B cell (primary cell): ENCODE measurements around the gene UBR3. TPM values are rescaled to one million over a fixed set of nuclear protein-coding genes. Genes with fewer than 3 reads are reported as not detected.

Experiments used
- ATAC-seq: fragments of 200-7000 bp; cut with Tn5 transposase; one replicate; pipeline ENCODE4 v1.10.0; 2021; ENCODE audit warnings: low read depth, mild to moderate bottlenecking, moderate number of reproducible peaks, moderate library complexity
- CTCF ChIA-PET: fragments of 350-600 bp; sonication (Branson Sonifier 250); formaldehyde crosslinking; loops from one replicate; lab custom pipeline; 2021; ENCODE audit warnings: antibody characterized with exemption, inconsistent platforms; lab: Charles Lee
- POLR2A ChIA-PET: fragments of 350-600 bp; sonication (Branson Sonifier 250); formaldehyde crosslinking; loops from one replicate; lab custom pipeline; 2021; ENCODE audit warnings: antibody characterized with exemption; lab: Charles Lee
- DNase-seq: peaks from one replicate; pipeline ENCODE4 v3.0.0; 2013
- H2AFZ ChIP-seq: 2 replicates; pipeline ENCODE4 v1.6.1; 2012; ENCODE audit warnings: mild to moderate bottlenecking, low read depth, low read length; ENCODE audit not compliant: insufficient read depth, poor library complexity, severe bottlenecking
- H3K27ac ChIP-seq, 2 donors: 1 replicate in 1 of 2; 2 replicates in 1 of 2; pipeline ENCODE4 v1.5.1; 2012 to 2013; ENCODE audit warnings: low read length in 2 of 2, mild to moderate bottlenecking in 2 of 2, moderate library complexity in 1 of 2
- H3K27me3 ChIP-seq, 4 experiments: fragments of 200-600 bp in 1 of 4; sonication (generic) in 1 of 4; replicated peaks in 1 of 4; 1 replicate in 2 of 4; 2 replicates in 2 of 4; pipeline versions ENCODE4 v1.6.1 to v1.7.0; 2013 to 2016; ENCODE audit warnings: low read length in 3 of 4, mild to moderate bottlenecking in 2 of 4, mixed read lengths in 1 of 4, moderate library complexity in 1 of 4; ENCODE audit not compliant: insufficient read depth in 4 of 4, control insufficient read depth in 3 of 4; ENCODE audit errors: control extremely low read depth in 1 of 4
- H3K36me3 ChIP-seq, 2 experiments: replicated peaks in 1 of 2; 1 replicate in 1 of 2; 2 replicates in 1 of 2; pipeline versions ENCODE4 v1.6.1 to v1.7.1; 2013; ENCODE audit warnings: low read length in 1 of 2; ENCODE audit not compliant: insufficient read depth in 2 of 2, control insufficient read depth in 1 of 2; ENCODE audit errors: control extremely low read depth in 1 of 2, extremely low read depth in 1 of 2
- H3K4me1 ChIP-seq, 2 donors: fragments of 200-600 bp in 1 of 2; sonication (generic) in 1 of 2; 1 replicate in 1 of 2; 2 replicates in 1 of 2; pipeline versions ENCODE4 v1.5.1 to v1.6.1; 2013 to 2017; ENCODE audit warnings: low read length in 2 of 2; ENCODE audit not compliant: control insufficient read depth in 2 of 2, insufficient read depth in 2 of 2
- H3K4me2 ChIP-seq: replicated peaks from 2 replicates; pipeline ENCODE3; 2012; ENCODE audit warnings: mild to moderate bottlenecking, low read depth, low read length; ENCODE audit not compliant: poor library complexity, severe bottlenecking
- H3K4me3 ChIP-seq, 5 experiments: fragments of 200-600 bp in 1 of 5; sonication (generic) in 1 of 5; 1 replicate in 3 of 5; 2 replicates in 2 of 5; pipeline versions ENCODE4 v1.5.1 to v1.7.0; 2011 to 2016; ENCODE audit warnings: low read length in 4 of 5, mild to moderate bottlenecking in 4 of 5, low read depth in 2 of 5, control low read depth in 1 of 5, moderate library complexity in 1 of 5; ENCODE audit not compliant: insufficient read depth in 1 of 5; ENCODE audit errors: control extremely low read depth in 1 of 5, extremely low read depth in 1 of 5
- H3K79me2 ChIP-seq: fragments of 200-600 bp; sonication (generic); one replicate; pipeline ENCODE4 v1.6.0; 2016; ENCODE audit warnings: low read length; ENCODE audit not compliant: control insufficient read depth, insufficient read depth
- H3K9ac ChIP-seq: fragments of 200-600 bp; sonication (generic); 2 replicates; pipeline ENCODE4 v1.6.1; 2017; ENCODE audit warnings: mild to moderate bottlenecking, low read length, moderate library complexity
- H3K9me3 ChIP-seq, 3 donors: one replicate each; pipeline versions ENCODE4 v1.6.1 to v1.7.1; 2013; ENCODE audit warnings: low read length in 2 of 3; ENCODE audit not compliant: control insufficient read depth in 2 of 3, insufficient read depth in 1 of 3; ENCODE audit errors: control extremely low read depth in 1 of 3
- H4K20me1 ChIP-seq: 2 replicates; pipeline ENCODE4 v1.6.0; 2012; ENCODE audit warnings: mild to moderate bottlenecking, low read length; ENCODE audit not compliant: insufficient read depth, control insufficient read depth, poor library complexity, severe bottlenecking
- H3K27ac Mint-ChIP-seq: one replicate; pipeline ENCODE4 v1.8.0; 2021; ENCODE audit warnings: mixed read lengths
- H3K27me3 Mint-ChIP-seq: one replicate; pipeline ENCODE4 v1.8.0; 2021; ENCODE audit warnings: mixed read lengths
- H3K4me1 Mint-ChIP-seq: one replicate; pipeline ENCODE4 v1.8.0; 2021; ENCODE audit warnings: mixed read lengths
- H3K4me3 Mint-ChIP-seq: one replicate; pipeline ENCODE4 v1.8.0; 2021; ENCODE audit warnings: mixed read lengths
- H3K9me3 Mint-ChIP-seq: one replicate; pipeline ENCODE4 v1.8.0; 2022; ENCODE audit warnings: mixed read lengths; ENCODE audit not compliant: insufficient read depth
- CTCF ChIP-seq: fragments of 200-600 bp; IDR thresholded peaks from one replicate; pipeline ENCODE4 v1.8.0; 2022; ENCODE audit warnings: antibody characterized with exemption, mild to moderate bottlenecking
- EZH2 ChIP-seq: IDR thresholded peaks from 2 replicates; pipeline ENCODE4 v1.6.1; 2012; ENCODE audit warnings: borderline replicate concordance, low read depth, mild to moderate bottlenecking, moderate library complexity, low read length; ENCODE audit not compliant: insufficient read depth, poor library complexity, severe bottlenecking
- WGBS: methylation state at CpG from one replicate; pipeline ENCODE4 v1.1.5; 2013; ENCODE audit warnings: missing lambda C conversion rate; ENCODE audit not compliant: insufficient coverage; 5-methylcytosine and 5-hydroxymethylcytosine counted together
- intact Hi-C: fragments of 100-400 bp; cut with micrococcal nuclease; formaldehyde crosslinking; loops from one replicate; pipeline ENCODE4 v1.10.0; 2022
- polyA plus RNA-seq: library from polyadenylated mRNA; depleted of rRNA; stranded (reverse); fragments of >200 nt; gene quantifications from 2 replicates; pipeline ENCODE4 v1.2.3, GENCODE V29; 2012
- total RNA-seq, 2 donors: library from RNA; stranded (reverse); fragments of 120-200 nt in 1 of 2; gene quantifications; 1 replicate in 1 of 2; 2 replicates in 1 of 2; pipeline versions ENCODE4 v1.2.3 to v1.2.4, GENCODE V29; 2013 to 2022

UBR3 gene
- total and polyA plus RNA-seq, 2 donors (not counting 1 experiment from before 2014, with no cell fraction given), result 5.9 to 58.1 TPM

- no peak overlapping the region for H3K27ac ChIP-seq
- 81% methylated on average over 4 of the region's 9 CpGs for WGBS
- no peaks in the 10 kb centered on the region for H4K20me1 ChIP-seq
- no peaks in the 10 kb centered on the region for H3K4me1 Mint-ChIP-seq
- no peaks in the 10 kb centered on the region for H3K27me3 Mint-ChIP-seq
- no peaks in the 10 kb centered on the region for H3K79me2 ChIP-seq
- TF ChIP-seq CTCF (no peak), EZH2 (no peak)
- peaks cover 4 to 13% (median 6%) of the 10 kb centered on the region in 3 donors for H3K9me3 ChIP-seq
- intact Hi-C loops, result no loop called here
- H2AFZ ChIP-seq, result no peak overlapping the region
- no peak overlapping the region for H3K4me3 ChIP-seq
- no peak overlapping the region for H3K4me2 ChIP-seq
- no peak overlapping the region for H3K4me3 Mint-ChIP-seq
- ChIA-PET CTCF (no interaction called here), POLR2A (no interaction called here)
- H3K9ac ChIP-seq, result no peak overlapping the region
- peaks cover 2% of the 10 kb centered on the region for H3K9me3 Mint-ChIP-seq
- H3K27me3 ChIP-seq, result no peaks in the 10 kb centered on the region
- DNase-seq, result no peak
- H3K27ac Mint-ChIP-seq, result no peak overlapping the region
- H3K36me3 ChIP-seq, result peaks cover 0 to 19% of the 10 kb centered on the region in 2 experiments
- no peak for ATAC-seq
- no peaks in the 10 kb centered on the region for H3K4me1 ChIP-seq
Measured at GRCh38 chr2:169997140-169997887, 170.1 kb downstream of the UBR3 start.

GRCh38 chr2:169999054-169999453 lies 171.8 kb downstream of the UBR3 start:
- ATAC-seq (no peak), DNase-seq (no peak)
- intact Hi-C loops, result no loop called here
- Histone ChIP-seq H3K27ac (no peak overlapping the region), H3K79me2 (no peaks in the 10 kb centered on the region), H3K9me3 (peaks cover 4 to 13% (median 6%) of the 10 kb centered on the region in 3 donors), H3K4me3 (no peak overlapping the region), H3K27me3 (no peaks in the 10 kb centered on the region), H4K20me1 (no peaks in the 10 kb centered on the region), H3K4me1 (no peaks in the 10 kb centered on the region), H2AFZ (no peak overlapping the region), H3K9ac (no peak overlapping the region), H3K4me2 (no peak overlapping the region), H3K36me3 (peaks cover 0 to 31% of the 10 kb centered on the region in 2 experiments)
- TF ChIP-seq CTCF (no peak), EZH2 (no peak)
- no CpG with 5 or more reads among the region's 4 CpGs for WGBS
- Mint-ChIP-seq H3K4me3 (no peak overlapping the region), H3K4me1 (no peaks in the 10 kb centered on the region), H3K27ac (no peak overlapping the region), H3K27me3 (no peaks in the 10 kb centered on the region), H3K9me3 (peaks cover 2% of the 10 kb centered on the region)
- ChIA-PET CTCF (no interaction called here), POLR2A (no interaction called here)
